ENCODE results near the gene ISG20L2. TPM values are rescaled to one million over a fixed set of nuclear protein-coding genes. Genes with fewer than 3 reads are reported as not detected.

Gene ISG20L2
- total RNA-seq, 2 donors from 2014 or later = 19.4 to 34.4 TPM

- Histone ChIP-seq H3K4me3 (peak overlapping the region; percentile 31 to 33), H3K36me3 (no peaks in the 10 kb centered on the region), H3K9me3 (no peaks in the 10 kb centered on the region), H3K4me1 (replicated peaks) (peaks cover 12% of the 10 kb centered on the region), H3K27ac (no peak overlapping the region), H3K27me3 (replicated peaks; ENCODE audit: insufficient read depth) (no peaks in the 10 kb centered on the region)
- intact Hi-C loops (cut with DNase I) = no loop called here
- TF ChIP-seq POLR2AphosphoS5 (IDR thresholded peaks at IDR 0.05) (no peak), POLR2A (IDR thresholded peaks at IDR 0.05) (peak; percentile 55)
- WGBS = under 1% methylated on average over 23 of the region's 29 CpGs
- no peak for DNase-seq (ENCODE audit: low spot score)
Observed at GRCh38 chr1:156704930-156705320, 23.6 kb downstream of the ISG20L2 start.

GRCh38 chr1:156704166-156704711 lies 24.3 kb downstream of the ISG20L2 start:
- Histone ChIP-seq H3K4me1 (replicated peaks) (peaks cover 10% of the 10 kb centered on the region), H3K4me3 (peak overlapping the region in 1 of 2 donors; percentile 33), H3K27ac (no peak overlapping the region), H3K27me3 (replicated peaks; ENCODE audit: insufficient read depth) (no peaks in the 10 kb centered on the region), H3K9me3 (no peaks in the 10 kb centered on the region), H3K36me3 (no peaks in the 10 kb centered on the region)
- whole genome bisulfite sequencing = 36% methylated on average over 10 of the region's 10 CpGs
- no peak for TF ChIP-seq CTCF (IDR thresholded peaks at IDR 0.05)
- TF ChIP-seq POLR2A (IDR thresholded peaks at IDR 0.05) = no peak
- no peak for TF ChIP-seq POLR2AphosphoS5 (IDR thresholded peaks at IDR 0.05)
- intact Hi-C loops (cut with DNase I) = no loop called here
- no peak for DNase-seq (ENCODE audit: low spot score)

- Histone ChIP-seq H3K27me3 (replicated peaks; ENCODE audit: insufficient read depth) (no peaks in the 10 kb centered on the region), H3K4me3 (no peak overlapping the region)
- TF ChIP-seq POLR2AphosphoS5 (IDR thresholded peaks at IDR 0.05) (no peak), POLR2A (IDR thresholded peaks at IDR 0.05) (no peak), CTCF (IDR thresholded peaks at IDR 0.05) (no peak)
Observed at GRCh38 chr1:156703741-156704140, 24.8 kb downstream of the ISG20L2 start.

GRCh38 chr1:156703336-156703735 lies 25.2 kb downstream of the ISG20L2 start:
- DNase-seq (ENCODE audit: low spot score) = no peak
- TF ChIP-seq POLR2AphosphoS5 (IDR thresholded peaks at IDR 0.05) (no peak), POLR2A (IDR thresholded peaks at IDR 0.05) (no peak)
- Histone ChIP-seq H3K4me3 (no peak overlapping the region), H3K4me1 (replicated peaks) (peaks cover 10% of the 10 kb centered on the region), H3K27ac (no peak overlapping the region), H3K9me3 (no peaks in the 10 kb centered on the region), H3K36me3 (no peaks in the 10 kb centered on the region), H3K27me3 (replicated peaks; ENCODE audit: insufficient read depth) (no peaks in the 10 kb centered on the region)
- intact Hi-C loops (cut with DNase I) = no loop called here
- 46% methylated on average over 4 of the region's 4 CpGs for WGBS

More at GRCh38 chr1:156703741-156704140, 24.8 kb downstream of the ISG20L2 start:
- 33% methylated on average over 4 of the region's 4 CpGs for WGBS
- Histone ChIP-seq H3K9me3 (no peaks in the 10 kb centered on the region), H3K36me3 (no peaks in the 10 kb centered on the region), H3K4me1 (replicated peaks) (peaks cover 10% of the 10 kb centered on the region), H3K27ac (no peak overlapping the region)
- no peak for DNase-seq (ENCODE audit: low spot score)
- intact Hi-C loops (cut with DNase I) = no loop called here

- Histone ChIP-seq H3K27me3 (replicated peaks; ENCODE audit: insufficient read depth) (no peaks in the 10 kb centered on the region), H3K9me3 (no peaks in the 10 kb centered on the region), H3K27ac (no peak overlapping the region), H3K4me1 (replicated peaks) (peaks cover 10% of the 10 kb centered on the region), H3K36me3 (no peaks in the 10 kb centered on the region), H3K4me3 (no peak overlapping the region)
- intact Hi-C loops (cut with DNase I) = no loop called here
- no peak for DNase-seq (ENCODE audit: low spot score)
- no peak for TF ChIP-seq POLR2AphosphoS5 (IDR thresholded peaks at IDR 0.05)
- no peak for TF ChIP-seq POLR2A (IDR thresholded peaks at IDR 0.05)
- TF ChIP-seq CTCF (IDR thresholded peaks at IDR 0.05) = no peak
- 58% methylated on average over 6 of the region's 8 CpGs for WGBS
Observed at GRCh38 chr1:156700736-156701531, 27.6 kb downstream of the ISG20L2 start.

All from prostate gland (tissue), 2 donors.